ENCODE data around the gene ALX3. TPM values are rescaled to one million over a fixed set of nuclear protein-coding genes. Genes with fewer than 3 reads are reported as not detected.

Gene ALX3
- polyA plus RNA-seq (not detected in 3 replicates), polyA minus RNA-seq (not detected in 3 replicates)
- not detected for polyA plus RNA-seq (2011; ENCODE audit: low read depth)
- not detected in 2 replicates for polyA plus RNA-seq (2011; cell fraction: cytosol; rRNA removed)
- not detected in 2 replicates for polyA plus RNA-seq (2011; cell fraction: nucleus; rRNA removed)
- not detected in 2 replicates for polyA plus RNA-seq (2012; ENCODE audit: low replicate concordance)
- not detected for polyA minus RNA-seq (2011; cell fraction: cytosol; rRNA and poly(A)+ RNA removed)
- polyA minus RNA-seq (2011; cell fraction: nucleus; rRNA and poly(A)+ RNA removed), result not detected in 2 replicates

DNA sequence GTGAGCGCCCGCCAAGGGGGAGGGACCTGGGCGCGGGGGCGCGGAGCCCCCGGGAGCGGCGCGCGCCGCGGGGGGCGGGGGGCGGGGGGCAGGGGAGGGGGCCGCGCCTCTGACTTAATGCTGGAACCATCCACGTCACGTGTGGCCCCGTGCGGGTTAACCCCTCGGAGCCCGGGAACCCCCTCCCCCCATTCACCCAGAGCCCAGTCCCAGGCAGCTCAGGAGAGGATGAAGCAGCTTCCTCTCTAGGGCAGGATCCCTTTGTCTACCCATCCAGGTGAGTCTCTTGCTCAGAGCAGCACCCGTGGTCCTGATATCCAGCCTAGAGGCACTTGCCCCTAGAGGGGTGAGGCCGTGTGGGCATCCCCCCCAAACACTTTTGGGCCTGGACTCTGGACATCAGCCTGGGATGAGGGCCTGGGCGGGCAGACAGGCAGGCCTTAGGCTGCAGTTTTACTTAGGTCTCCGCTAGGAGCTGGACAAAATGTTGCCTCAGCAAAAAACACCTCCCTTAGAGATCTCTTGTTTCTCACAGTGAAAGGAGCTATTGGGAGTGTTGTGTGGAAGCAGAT is at the start of gene ALX3:
Gene ALX3 (minus strand): TSS at position 2 of the 572 bp plus-strand sequence. CDS start 60 bp downstream, outside the sequence.
- dilution Hi-C loops (cut with MboI; ENCODE audit: extremely low pct_ligation_motif_present, low sequenced_read_pairs), result no loop called here
- no peaks in the 10 kb centered on the region for H3K36me3 ChIP-seq (ENCODE audit: control insufficient read depth in 2 of 2, extremely low read depth in 1 of 2, insufficient read depth in 2 of 2, low read length in 2 of 2)
- H3K9ac ChIP-seq (ENCODE audit: control insufficient read depth, extremely low read depth, insufficient read depth, low read length), result no peak within 1 kb of the TSS
- H3K4me3 ChIP-seq (ENCODE audit: control insufficient read depth in 2 of 3, extremely low read depth in 1 of 3, insufficient read depth in 2 of 3, low read depth in 1 of 3, low read length in 3 of 3), result no peak within 1 kb of the TSS
- TF ChIP-seq EZH2 (IDR thresholded peaks at IDR 0.05; ENCODE audit: low read length) (peak; percentile 26), CTCF (optimal IDR thresholded peaks at IDR 0.05 in 1 of 3, IDR thresholded peaks at IDR 0.05 in 1 of 3, conservative IDR thresholded peaks at IDR 0.05 in 1 of 3; ENCODE audit: extremely low read depth in 1 of 3, insufficient read depth in 2 of 3, low read length in 3 of 3) (no peak)
- no peak for DNase-seq (ENCODE audit: low read depth, low spot score)
- FAIRE-seq, result no peak
- peaks cover 79% of the 10 kb centered on the region for H3K27me3 ChIP-seq (ENCODE audit: control insufficient read depth, extremely low read depth, insufficient read depth, low read length)
- no peak within 1 kb of the TSS for H3K27ac ChIP-seq (ENCODE audit: control insufficient read depth, insufficient read depth, low read length)
- H3K4me2 ChIP-seq (ENCODE audit: control insufficient read depth, extremely low read depth, insufficient read depth, low read depth, low read length), result no peak within 1 kb of the TSS
- H3K4me1 ChIP-seq (ENCODE audit: control insufficient read depth, extremely low read depth, insufficient read depth, low read length), result no peaks in the 10 kb centered on the region
- H3K79me2 ChIP-seq (ENCODE audit: control insufficient read depth, insufficient read depth, low read length), result no peaks in the 10 kb centered on the region
- no peaks in the 10 kb centered on the region for H4K20me1 ChIP-seq (ENCODE audit: control insufficient read depth, extremely low read depth, insufficient read depth, low read length)
- no peaks in the 10 kb centered on the region for H3K9me1 ChIP-seq (ENCODE audit: control insufficient read depth, extremely low read depth, insufficient read depth, low read length)
- peaks cover 9% of the 10 kb centered on the region for H3K9me3 ChIP-seq (ENCODE audit: control insufficient read depth, low read depth, low read length)
- no peak within 1 kb of the TSS for H2AFZ ChIP-seq (ENCODE audit: control insufficient read depth, low read length)

GRCh38 chr1:110119843-110120242 is 49.4 kb upstream of the ALX3 start:
- H3K9me3 ChIP-seq (ENCODE audit: control insufficient read depth, low read depth, low read length), result no peaks in the 10 kb centered on the region
- dilution Hi-C loops (cut with MboI; ENCODE audit: extremely low pct_ligation_motif_present, low sequenced_read_pairs), result no loop called here
- H2AFZ ChIP-seq (ENCODE audit: control insufficient read depth, low read length), result no peak overlapping the region
- no peaks in the 10 kb centered on the region for H3K4me1 ChIP-seq (ENCODE audit: control insufficient read depth, extremely low read depth, insufficient read depth, low read length)
- no peaks in the 10 kb centered on the region for H3K79me2 ChIP-seq (ENCODE audit: control insufficient read depth, insufficient read depth, low read length)
- FAIRE-seq (no peak), DNase-seq (ENCODE audit: low read depth, low spot score) (no peak)
- TF ChIP-seq CTCF (optimal IDR thresholded peaks at IDR 0.05 in 1 of 3, IDR thresholded peaks at IDR 0.05 in 1 of 3, conservative IDR thresholded peaks at IDR 0.05 in 1 of 3; ENCODE audit: extremely low read depth in 1 of 3, insufficient read depth in 2 of 3, low read length in 3 of 3) (no peak), EZH2 (IDR thresholded peaks at IDR 0.05; ENCODE audit: low read length) (no peak)
- H3K27ac ChIP-seq (ENCODE audit: control insufficient read depth, insufficient read depth, low read length), result no peak overlapping the region
- no peaks in the 10 kb centered on the region for H4K20me1 ChIP-seq (ENCODE audit: control insufficient read depth, extremely low read depth, insufficient read depth, low read length)
- no peak overlapping the region for H3K4me3 ChIP-seq (ENCODE audit: control insufficient read depth in 2 of 3, extremely low read depth in 1 of 3, insufficient read depth in 2 of 3, low read depth in 1 of 3, low read length in 3 of 3)
- H3K36me3 ChIP-seq (ENCODE audit: control insufficient read depth in 2 of 2, extremely low read depth in 1 of 2, insufficient read depth in 2 of 2, low read length in 2 of 2), result no peaks in the 10 kb centered on the region
- no peaks in the 10 kb centered on the region for H3K9me1 ChIP-seq (ENCODE audit: control insufficient read depth, extremely low read depth, insufficient read depth, low read length)
- H3K27me3 ChIP-seq (ENCODE audit: control insufficient read depth, extremely low read depth, insufficient read depth, low read length), result peaks cover 3% of the 10 kb centered on the region
- H3K9ac ChIP-seq (ENCODE audit: control insufficient read depth, extremely low read depth, insufficient read depth, low read length), result no peak overlapping the region
- H3K4me2 ChIP-seq (ENCODE audit: control insufficient read depth, extremely low read depth, insufficient read depth, low read depth, low read length), result no peak overlapping the region

Measured in keratinocyte (primary cell).